ENCODE data around the gene PLEKHG4B.

DNA sequence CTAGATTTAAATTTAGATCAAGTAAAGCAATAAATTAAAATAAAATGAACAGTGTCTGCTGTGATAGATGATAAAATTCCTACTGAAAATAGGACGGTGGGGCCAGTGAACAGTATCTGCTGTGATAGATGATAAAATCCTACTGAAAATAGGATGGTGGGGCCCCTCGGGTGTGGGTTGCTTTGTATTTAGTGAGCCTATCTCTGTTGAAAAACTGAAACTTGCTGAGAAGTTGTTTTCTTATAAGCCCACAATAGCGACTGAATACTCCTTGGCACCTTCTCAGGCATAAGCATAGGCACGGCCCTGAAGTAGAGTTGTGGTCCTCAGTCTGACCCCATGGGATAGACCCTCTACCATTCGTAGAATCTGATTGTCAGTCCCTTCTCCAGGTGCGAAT, 131.8 kb downstream of the PLEKHG4B start:
- no peak for TF ChIP-seq POLR2AphosphoS5 (IDR thresholded peaks at IDR 0.05; ENCODE audit: low read depth, low read length)
- TF ChIP-seq POLR2A (IDR thresholded peaks at IDR 0.05; ENCODE audit: low read depth, low read length) = no peak
- TF ChIP-seq POU2F2 (IDR thresholded peaks at IDR 0.05; ENCODE audit: low read depth, low read length) = no peak
- TF ChIP-seq TAF1 (IDR thresholded peaks at IDR 0.05; ENCODE audit: low read depth, low read length) = no peak
